Measurements from ENCODE around the gene EIF2B2. TPM values are rescaled to one million over a fixed set of nuclear protein-coding genes. Genes with fewer than 3 reads are reported as not detected.

The EIF2B2 gene
- total RNA-seq, 1 experiment from 2014 or later, result 96.8 TPM

GRCh38 chr14:75049136-75049535 lies 46.4 kb downstream of the EIF2B2 start:
- peaks cover 14% of the 10 kb centered on the region; the same call in 1 of the 2 replicates for H3K36me3 ChIP-seq (ENCODE audit: low read depth, low read length)
- DNase-seq (no peak), ATAC-seq (no peak)
- peaks cover 28% of the 10 kb centered on the region for H3K4me1 ChIP-seq (ENCODE audit: insufficient read depth, low read length)
- no peaks in the 10 kb centered on the region for H3K9me3 ChIP-seq (ENCODE audit: low read length)
- no peaks in the 10 kb centered on the region for H4K20me1 ChIP-seq (ENCODE audit: low read length)
- H3K79me2 ChIP-seq (ENCODE audit: low read length), result peaks cover 47% of the 10 kb centered on the region
- H3F3A ChIP-seq (ENCODE audit: low read length, unreplicated experiment), result no peaks in the 10 kb centered on the region
- H3K27me3 ChIP-seq (ENCODE audit: low read length), result no peaks in the 10 kb centered on the region
- no peak overlapping the region for H3K9ac ChIP-seq (ENCODE audit: low read length)
- H3K9me2 ChIP-seq (replicated peaks; ENCODE audit: low read length), result no peaks in the 10 kb centered on the region
- H3K4me2 ChIP-seq (ENCODE audit: low read length), result no peak overlapping the region
- TF ChIP-seq EZH2 (IDR thresholded peaks at IDR 0.05; ENCODE audit: low read length, unreplicated experiment), result no peak
- TF ChIP-seq EZH2phosphoT487 (IDR thresholded peaks at IDR 0.05; ENCODE audit: borderline replicate concordance, low read length), result no peak
- no peak for TF ChIP-seq CTCF (conservative IDR thresholded peaks at IDR 0.05; ENCODE audit: low read depth, low read length)
- intact Hi-C loops (cut with micrococcal nuclease), result no loop called here
- ChIA-PET CTCF (interaction anchor here (0.7 kb wide), 1 partner anchor 103 kb away, joined by 4 read pairs; no protein-coding TSS in a partner anchor), POLR2A (ENCODE audit: unreplicated experiment) (no interaction called here)
- H2AFZ ChIP-seq (ENCODE audit: low read length), result no peak overlapping the region
- BruUV-seq (replicated peaks), result no TSS peak
- H3K27ac ChIP-seq (ENCODE audit: low read length), result no peak overlapping the region
- H3K4me3 ChIP-seq (ENCODE audit: low read length), result no peak overlapping the region

- H3K4me2 ChIP-seq (ENCODE audit: low read length), result peak overlapping the region; percentile 95
- POLR2A ChIA-PET (ENCODE audit: unreplicated experiment), result no interaction called here
- no peak overlapping the region for H2AFZ ChIP-seq (ENCODE audit: low read length)
- peaks cover 14% of the 10 kb centered on the region; the same call in 1 of the 2 replicates for H3K36me3 ChIP-seq (ENCODE audit: low read depth, low read length)
- no peaks in the 10 kb centered on the region for H3K9me3 ChIP-seq (ENCODE audit: low read length)
- no peaks in the 10 kb centered on the region for H3K9me2 ChIP-seq (replicated peaks; ENCODE audit: low read length)
- ATAC-seq (no peak), DNase-seq (no peak)
- H4K20me1 ChIP-seq (ENCODE audit: low read length), result no peaks in the 10 kb centered on the region
- no peaks in the 10 kb centered on the region for H3K27me3 ChIP-seq (ENCODE audit: low read length)
- no peak overlapping the region for H3K9ac ChIP-seq (ENCODE audit: low read length)
- CTCF ChIA-PET, result interaction anchor here (0.7 kb wide), 1 partner anchor 104 kb away, joined by 4 read pairs; no protein-coding TSS in a partner anchor
- H3K27ac ChIP-seq (ENCODE audit: low read length), result no peak overlapping the region
- no peaks in the 10 kb centered on the region for H3F3A ChIP-seq (ENCODE audit: low read length, unreplicated experiment)
- BruUV-seq (replicated peaks), result no TSS peak
- peaks cover 22% of the 10 kb centered on the region for H3K4me1 ChIP-seq (ENCODE audit: insufficient read depth, low read length)
- intact Hi-C loops (cut with micrococcal nuclease), result no loop called here
- peaks cover 41% of the 10 kb centered on the region for H3K79me2 ChIP-seq (ENCODE audit: low read length)
- peak overlapping the region; percentile 73 for H3K4me3 ChIP-seq (ENCODE audit: low read length)
- no peak for TF ChIP-seq CTCF (conservative IDR thresholded peaks at IDR 0.05; ENCODE audit: low read depth, low read length)
- no peak for TF ChIP-seq EZH2 (IDR thresholded peaks at IDR 0.05; ENCODE audit: low read length, unreplicated experiment)
- TF ChIP-seq EZH2phosphoT487 (IDR thresholded peaks at IDR 0.05; ENCODE audit: borderline replicate concordance, low read length), result no peak
Observed at GRCh38 chr14:75049731-75050201, 47.0 kb downstream of the EIF2B2 start.

GRCh38 chr14:75050852-75051555 lies 48.3 kb downstream of the EIF2B2 start, which contains the start of gene MLH3:
TSS of gene MLH3 (minus strand) at chr14:75051467. CDS start at chr14:75049655, 1,812 bp downstream.
- Histone ChIP-seq H3K9me3 (ENCODE audit: low read length) (no peaks in the 10 kb centered on the region), H3K27ac (ENCODE audit: low read length) (peak within 1 kb of the TSS; percentile 53), H3K9me2 (replicated peaks; ENCODE audit: low read length) (no peaks in the 10 kb centered on the region), H2AFZ (ENCODE audit: low read length) (peak within 1 kb of the TSS; percentile 82), H3K79me2 (ENCODE audit: low read length) (peaks cover 33% of the 10 kb centered on the region), H3K9ac (ENCODE audit: low read length) (peak within 1 kb of the TSS; percentile 88), H3F3A (ENCODE audit: low read length, unreplicated experiment) (no peaks in the 10 kb centered on the region), H3K36me3 (ENCODE audit: low read depth, low read length) (peaks cover 14% of the 10 kb centered on the region; the same call in 1 of the 2 replicates), H3K4me3 (ENCODE audit: low read length) (peak within 1 kb of the TSS; percentile 73), H4K20me1 (ENCODE audit: low read length) (no peaks in the 10 kb centered on the region), H3K4me1 (ENCODE audit: insufficient read depth, low read length) (peaks cover 23% of the 10 kb centered on the region), H3K4me2 (ENCODE audit: low read length) (peak within 1 kb of the TSS; percentile 95), H3K27me3 (ENCODE audit: low read length) (no peaks in the 10 kb centered on the region)
- BruUV-seq (replicated peaks), result no TSS peak
- ChIA-PET POLR2A (ENCODE audit: unreplicated experiment) (no interaction called here), CTCF (no interaction called here)
- TF ChIP-seq CTCF (conservative IDR thresholded peaks at IDR 0.05; ENCODE audit: low read depth, low read length), result no peak
- no peak for TF ChIP-seq EZH2phosphoT487 (IDR thresholded peaks at IDR 0.05; ENCODE audit: borderline replicate concordance, low read length)
- TF ChIP-seq EZH2 (IDR thresholded peaks at IDR 0.05; ENCODE audit: low read length, unreplicated experiment), result no peak
- peak; percentile 88 for ATAC-seq
- DNase-seq, result peak; percentile 90
- intact Hi-C loops (cut with micrococcal nuclease), result no loop called here
